ENCODE measurements around the gene HOXA3.

HOXA3 gene

GRCh38 chr7:27154901-27155815, 2.8 kb upstream of the HOXA3 start:
- no peak for DNase-seq

DNA sequence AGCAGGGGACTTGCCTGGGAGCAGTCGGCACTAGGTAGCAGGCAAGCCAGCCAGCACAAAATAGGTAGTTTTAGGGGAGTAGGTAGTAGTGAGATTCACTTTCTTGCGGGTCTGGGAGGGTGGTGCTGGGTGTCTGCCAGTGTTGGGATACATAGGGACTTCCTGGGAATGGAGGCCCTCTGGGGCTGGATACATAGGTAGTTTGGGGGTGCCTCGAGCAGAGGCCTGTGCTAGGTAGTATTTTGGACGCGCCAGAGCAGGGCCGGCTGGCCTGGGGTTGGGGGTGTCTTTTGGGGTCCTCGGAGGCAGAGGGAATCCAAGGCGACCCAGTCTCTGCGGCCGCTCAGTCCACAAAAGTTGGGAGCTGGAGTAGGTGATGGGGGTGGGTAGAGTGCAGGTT, 2.0 kb upstream of the HOXA3 start:
- DNase-seq = no peak

- no peak for DNase-seq
Measured at GRCh38 chr7:27153526-27153925, 1.1 kb upstream of the HOXA3 start.

DNA sequence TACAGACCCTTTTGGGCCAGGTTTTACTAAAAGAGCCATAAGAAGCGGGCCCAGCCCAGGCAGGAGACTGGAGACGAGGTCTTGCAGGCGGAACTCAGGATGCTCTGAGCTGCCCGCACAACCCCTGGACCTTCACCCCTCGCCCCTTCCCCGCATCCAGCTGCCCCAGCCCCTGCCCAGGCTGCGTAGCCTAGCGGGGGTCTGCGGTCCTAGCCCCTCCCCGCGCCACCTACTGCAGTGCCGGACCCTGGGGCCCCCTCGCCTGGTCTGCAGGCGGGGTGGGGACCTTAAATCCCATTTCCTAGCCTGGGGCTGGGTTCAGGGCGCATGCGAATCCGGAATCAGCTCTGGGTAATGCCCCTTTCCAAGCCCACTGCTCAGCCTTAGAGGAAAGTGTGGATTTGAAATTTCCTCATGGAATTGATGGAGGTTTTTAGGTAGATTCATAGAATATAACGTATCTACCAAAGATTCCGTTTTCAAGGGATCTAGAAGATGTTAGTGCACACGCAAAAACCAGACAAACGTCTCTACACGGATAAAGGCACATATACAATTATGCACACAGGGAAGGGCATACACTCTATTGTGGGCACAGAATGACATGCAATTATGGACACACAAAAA, 546 bp upstream of the HOXA3 start:
- no peak for DNase-seq

DNA sequence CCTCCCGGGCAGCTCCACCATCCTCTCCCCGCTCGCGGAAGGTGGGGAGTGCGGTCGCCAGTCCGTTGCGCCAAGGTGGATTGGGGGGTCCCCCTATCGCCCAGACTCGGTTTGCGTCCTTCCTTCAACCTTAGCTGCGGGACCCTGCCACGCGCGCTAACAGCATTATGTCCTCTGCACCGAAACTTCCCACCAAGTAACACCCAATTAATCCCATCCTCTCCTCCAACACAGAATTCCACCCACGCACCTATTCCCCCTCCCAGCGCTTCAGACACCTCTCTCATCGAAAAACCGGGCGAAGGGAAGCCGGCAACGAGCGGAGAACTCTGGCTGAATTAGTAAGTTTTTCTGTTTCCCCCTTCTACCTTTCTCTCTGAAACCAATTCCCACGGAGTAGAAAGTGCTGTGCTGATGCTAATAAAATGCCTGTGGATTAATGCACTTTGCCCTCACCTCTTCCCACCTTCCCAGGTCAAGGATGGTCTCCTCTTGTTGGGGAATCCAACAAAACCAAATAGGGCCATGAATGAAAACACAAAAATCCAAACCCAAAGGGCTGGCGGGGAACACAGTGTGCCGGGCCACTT, 947 bp downstream of the HOXA3 start:
- no peak for DNase-seq

- peak; percentile 62 to 68 for DNase-seq
Measured at GRCh38 chr7:27150568-27151340, 1.6 kb downstream of the HOXA3 start.

DNA sequence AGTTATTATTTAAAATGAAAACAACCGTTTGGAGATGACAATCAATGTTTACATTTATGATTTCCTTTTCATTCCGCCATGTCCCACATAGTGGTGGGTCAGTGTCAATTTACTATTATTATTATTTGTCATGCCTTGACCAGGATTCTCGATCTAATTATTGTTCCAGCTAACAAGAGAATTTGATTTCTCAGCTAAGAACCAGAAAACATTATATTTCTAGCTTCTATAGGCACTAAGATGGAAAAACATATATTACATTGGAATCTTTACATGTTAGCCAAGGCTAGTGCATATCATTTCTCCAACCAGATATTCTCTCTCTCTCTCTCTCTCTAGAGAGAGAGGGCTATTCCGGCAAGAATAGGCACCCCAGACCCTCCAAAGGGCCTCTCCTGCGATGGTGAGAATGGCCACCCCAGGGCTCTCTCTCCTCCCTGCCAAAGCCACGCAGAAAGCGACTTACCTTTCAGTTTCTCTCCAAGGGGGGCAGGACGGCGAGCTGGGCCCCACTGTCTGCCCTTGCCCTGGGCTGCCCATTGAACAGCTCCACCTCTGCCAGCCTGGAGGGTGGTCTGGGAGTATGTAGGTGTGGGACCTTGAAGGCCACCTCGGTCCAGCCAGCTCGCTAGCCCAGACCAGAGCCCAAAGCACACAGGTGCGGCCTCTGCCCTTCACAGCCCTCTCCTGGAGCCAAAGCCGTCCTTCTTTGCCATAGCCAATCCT, 2.4 kb downstream of the HOXA3 start:
- no peak for DNase-seq

GRCh38 chr7:27148756-27149641, 3.4 kb downstream of the HOXA3 start:
- no peak for DNase-seq

DNA sequence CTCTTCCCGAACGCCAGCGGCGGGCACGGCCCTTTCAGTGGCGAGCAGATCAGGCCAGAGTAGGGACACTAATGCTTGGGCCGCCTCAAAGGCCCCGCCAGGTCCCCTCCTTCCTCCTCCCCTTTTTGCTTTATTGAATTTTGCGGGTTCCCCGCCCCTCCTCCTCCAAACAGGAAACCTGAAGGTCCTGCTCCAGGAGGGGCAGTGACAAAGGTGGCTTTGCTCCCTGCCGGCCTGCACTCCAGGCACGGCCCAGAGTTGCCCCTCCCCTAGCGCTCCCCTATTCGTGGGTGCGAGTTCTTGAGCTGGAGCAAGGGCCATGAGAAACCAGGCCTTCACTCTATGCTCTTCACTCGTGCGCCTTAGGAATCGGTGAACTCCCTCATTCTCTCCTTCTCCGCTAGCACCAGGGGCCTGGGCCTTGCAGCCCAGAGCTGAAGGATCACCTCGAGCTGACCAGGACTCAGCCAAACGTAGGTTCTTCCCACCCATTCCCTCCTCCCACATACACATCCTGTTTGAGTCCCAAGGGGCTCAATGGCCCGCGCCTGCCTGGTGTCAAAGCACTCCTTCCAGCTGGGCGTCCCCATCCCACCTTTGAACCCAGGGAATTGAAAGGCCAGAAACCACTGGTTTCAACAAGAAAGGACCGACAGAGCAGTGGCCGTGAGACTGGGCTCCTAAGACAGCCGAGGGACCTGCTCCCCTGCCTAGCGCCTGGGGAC, 4.2 kb downstream of the HOXA3 start:
- DNase-seq = no peak

DNA sequence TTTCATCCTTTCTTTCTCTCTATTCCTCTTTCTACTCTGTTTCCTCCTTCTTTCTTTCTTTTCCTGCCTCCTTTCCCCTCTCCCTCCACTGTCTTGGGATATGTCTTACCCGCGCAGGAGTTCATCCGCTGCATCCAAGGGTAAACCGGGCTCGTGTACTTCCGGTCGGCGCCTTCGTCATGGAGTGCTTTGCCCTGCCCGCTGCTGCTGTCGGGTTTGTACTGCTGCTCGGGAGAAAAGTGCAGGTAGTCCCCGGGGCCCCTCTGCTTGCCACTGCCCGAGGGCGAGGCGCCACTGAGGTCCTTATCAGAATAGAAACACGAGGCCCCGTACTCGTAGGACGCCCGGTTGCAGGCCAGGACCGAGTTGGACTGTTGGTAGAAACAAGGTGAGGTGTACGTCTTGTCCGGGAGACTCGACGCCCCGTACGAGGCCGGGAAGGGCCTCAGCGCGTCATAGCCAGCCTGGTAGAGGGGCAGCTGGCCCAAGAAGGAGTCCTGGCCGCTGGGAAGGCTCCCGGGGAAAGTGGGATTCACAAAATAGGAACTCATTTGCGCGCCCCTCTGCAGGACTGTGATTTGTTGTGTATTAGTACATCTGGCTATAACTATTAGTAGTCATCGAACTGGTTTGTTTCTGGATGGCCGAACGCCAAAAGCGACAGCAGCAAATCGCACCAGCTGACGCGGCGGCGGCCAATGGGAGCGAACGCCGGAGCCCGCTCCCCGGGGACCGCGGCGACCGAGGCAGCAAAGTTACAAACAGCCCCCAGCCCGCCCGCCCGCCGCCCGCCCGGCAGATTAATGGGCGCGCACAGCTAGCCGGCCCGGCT, 5.0 kb downstream of the HOXA3 start, which contains the start of gene HOXA6:
HOXA6 (minus strand) TSS at position 576 of the 832 bp plus-strand sequence; CDS start at position 551, 25 bp downstream.
- no peak for DNase-seq

- DNase-seq = no peak
Measured at GRCh38 chr7:27146491-27147198, 5.7 kb downstream of the HOXA3 start.

- DNase-seq = no peak
Measured at GRCh38 chr7:27145914-27146412, 6.4 kb downstream of the HOXA3 start.

DNA sequence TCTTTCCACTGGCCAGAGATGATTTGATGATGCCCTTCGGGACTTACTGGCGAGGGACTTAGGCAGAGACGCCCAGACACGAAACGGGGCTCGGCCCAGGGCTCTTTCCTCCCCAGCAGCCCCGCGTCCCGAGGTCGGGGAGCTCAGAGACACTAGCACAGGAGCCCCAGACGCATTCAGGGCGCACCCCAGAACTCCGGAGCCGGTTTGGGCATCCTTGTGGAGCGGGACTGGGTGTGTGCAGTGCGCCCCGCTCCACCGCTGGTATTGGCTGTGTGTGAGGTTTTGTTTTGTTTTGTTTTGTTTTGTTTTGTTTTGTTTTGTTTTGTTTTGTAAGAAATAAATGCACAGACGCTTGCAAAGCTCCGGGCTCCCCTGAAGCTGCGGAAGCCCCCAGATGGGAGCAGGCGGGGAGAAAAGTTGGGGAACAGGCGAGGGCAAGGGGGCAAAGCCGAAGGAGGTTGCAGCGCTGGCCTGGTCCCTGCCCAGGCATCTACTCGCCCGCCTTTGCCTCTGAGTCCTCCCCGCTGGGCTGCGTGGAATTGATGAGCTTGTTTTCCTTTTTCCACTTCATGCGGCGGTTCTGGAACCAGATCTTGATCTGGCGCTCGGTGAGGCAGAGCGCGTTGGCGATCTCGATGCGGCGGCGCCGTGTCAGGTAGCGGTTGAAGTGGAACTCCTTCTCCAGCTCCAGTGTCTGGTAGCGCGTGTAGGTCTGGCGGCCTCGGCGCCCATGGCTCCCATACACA, 7.0 kb downstream of the HOXA3 start:
- DNase-seq = no peak

DNA sequence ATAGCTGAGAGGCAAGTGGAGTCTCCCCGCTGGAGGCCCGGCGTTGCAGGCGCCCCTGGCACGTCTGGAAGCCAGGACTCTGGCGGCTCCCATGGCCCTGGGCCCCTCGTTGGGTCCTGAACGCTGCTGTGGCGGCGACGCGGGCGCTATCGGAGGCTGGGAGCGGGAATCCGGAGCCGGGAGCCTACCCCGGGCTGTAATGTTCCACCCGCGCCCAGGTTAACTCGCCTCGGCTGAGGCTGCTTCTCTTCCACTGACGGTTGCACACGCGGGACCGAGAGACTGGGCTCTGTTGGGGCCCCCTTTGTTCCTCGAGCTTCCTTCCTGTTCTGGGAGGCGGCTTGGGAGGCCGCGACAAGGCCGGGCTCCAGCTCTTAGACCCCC, 7.6 kb downstream of the HOXA3 start:
- no peak for DNase-seq

GRCh38 chr7:27143950-27144780, 8.2 kb downstream of the HOXA3 start:
- no peak for DNase-seq

- peak in 1 of 2 donors; percentile 63 for DNase-seq
Measured at GRCh38 chr7:27143023-27143949, 9.1 kb downstream of the HOXA3 start, which contains the start of gene HOXA5. TSS of gene HOXA5 (minus strand) at chr7:27143681. CDS start at chr7:27143607, 74 bp downstream.

Measured in CD4-positive, alpha-beta T cell treated with Interleukin-4 for 1 hour (primary cell).